PFSK-1 (cell line): ENCODE data around the gene C4orf51.

Experiments
- FOXP2 ChIP-seq: optimal IDR thresholded peaks from 2 replicates; pipeline ENCODE3; 2011; ENCODE audit warnings: borderline replicate concordance, control low read depth, inconsistent platforms; ENCODE audit not compliant: insufficient read depth; ENCODE audit errors: extremely low read length, extremely low read depth
- POLR2AphosphoS5 ChIP-seq: IDR thresholded peaks from 2 replicates; pipeline ENCODE4 v1.6.1; 2012; ENCODE audit warnings: low read depth, mild to moderate bottlenecking, control low read depth, low read length, moderate library complexity
- SIN3A ChIP-seq: IDR thresholded peaks from 2 replicates; pipeline ENCODE4 v1.6.1; 2012; ENCODE audit warnings: mild to moderate bottlenecking, low read length, moderate library complexity, borderline replicate concordance; ENCODE audit not compliant: insufficient read depth
- TAF1 ChIP-seq: IDR thresholded peaks from 2 replicates; pipeline ENCODE4 v1.6.1; 2012; ENCODE audit warnings: low read length, control low read depth, borderline replicate concordance; ENCODE audit not compliant: insufficient read depth
- TF ChIP-seq, protein P1 (sequence below), 2 experiments: IDR thresholded peaks; 2 replicates each; pipeline versions ENCODE4 v1.6.1 to v1.8.0; 2011 to 2012; ENCODE audit warnings: low read depth in 2 of 2, low read length in 2 of 2, control low read depth in 1 of 2, inconsistent platforms in 1 of 2, mild to moderate bottlenecking in 1 of 2, moderate library complexity in 1 of 2; ENCODE audit not compliant: insufficient read depth in 1 of 2

Gene C4orf51

DNA sequence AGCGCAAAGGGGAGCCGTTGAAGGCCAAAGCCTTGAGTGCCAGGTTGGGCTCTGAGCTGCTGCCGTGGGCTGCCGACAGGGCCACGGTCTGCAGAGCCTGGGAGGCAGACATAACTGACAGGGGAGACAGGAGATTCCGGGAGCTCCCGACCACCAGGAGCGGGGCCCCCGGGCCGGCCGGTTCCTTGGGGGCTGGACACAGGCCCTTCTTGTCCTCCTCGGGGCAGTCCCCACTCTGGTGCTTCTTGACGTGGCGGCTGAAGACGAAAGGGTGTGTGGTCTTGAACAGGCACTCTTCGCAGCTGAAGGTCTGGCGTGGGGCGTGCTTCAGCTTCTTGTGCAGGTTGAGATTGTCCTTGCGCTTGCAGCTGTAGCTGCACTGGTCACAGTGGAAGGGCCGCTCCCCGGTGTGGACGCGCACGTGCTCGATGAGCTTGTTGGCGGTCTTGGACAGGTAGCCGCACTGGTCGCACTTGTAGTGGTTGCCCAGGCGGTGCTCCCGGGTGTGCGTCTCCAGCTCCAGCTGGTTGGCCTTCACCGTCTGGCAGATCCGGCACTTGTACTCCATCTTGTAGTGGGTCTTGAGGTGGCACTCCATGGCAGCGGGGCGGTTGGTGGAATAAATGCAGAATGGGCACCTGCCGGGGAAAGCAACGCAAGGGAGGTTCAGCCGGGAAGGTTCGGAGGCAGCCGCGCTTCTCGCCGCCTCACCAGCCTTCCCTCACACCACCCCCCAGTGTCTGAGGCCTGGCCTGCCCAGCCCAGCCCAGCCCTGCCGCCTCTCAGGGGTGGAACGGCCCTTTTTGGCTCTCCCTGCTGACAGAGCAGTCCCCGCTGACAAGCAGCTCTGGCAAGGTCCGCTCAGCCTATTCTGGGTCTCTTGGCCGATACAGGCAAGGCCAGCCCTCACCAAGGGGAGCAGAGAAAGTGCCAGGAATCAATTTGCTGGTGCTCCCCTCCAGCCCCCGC, 81.3 kb downstream of the C4orf51 start:
- no peak for TF ChIP-seq FOXP2
- no peak for TF ChIP-seq TAF1
- no peak for TF ChIP-seq POLR2AphosphoS5
- TF ChIP-seq, protein P1, sequence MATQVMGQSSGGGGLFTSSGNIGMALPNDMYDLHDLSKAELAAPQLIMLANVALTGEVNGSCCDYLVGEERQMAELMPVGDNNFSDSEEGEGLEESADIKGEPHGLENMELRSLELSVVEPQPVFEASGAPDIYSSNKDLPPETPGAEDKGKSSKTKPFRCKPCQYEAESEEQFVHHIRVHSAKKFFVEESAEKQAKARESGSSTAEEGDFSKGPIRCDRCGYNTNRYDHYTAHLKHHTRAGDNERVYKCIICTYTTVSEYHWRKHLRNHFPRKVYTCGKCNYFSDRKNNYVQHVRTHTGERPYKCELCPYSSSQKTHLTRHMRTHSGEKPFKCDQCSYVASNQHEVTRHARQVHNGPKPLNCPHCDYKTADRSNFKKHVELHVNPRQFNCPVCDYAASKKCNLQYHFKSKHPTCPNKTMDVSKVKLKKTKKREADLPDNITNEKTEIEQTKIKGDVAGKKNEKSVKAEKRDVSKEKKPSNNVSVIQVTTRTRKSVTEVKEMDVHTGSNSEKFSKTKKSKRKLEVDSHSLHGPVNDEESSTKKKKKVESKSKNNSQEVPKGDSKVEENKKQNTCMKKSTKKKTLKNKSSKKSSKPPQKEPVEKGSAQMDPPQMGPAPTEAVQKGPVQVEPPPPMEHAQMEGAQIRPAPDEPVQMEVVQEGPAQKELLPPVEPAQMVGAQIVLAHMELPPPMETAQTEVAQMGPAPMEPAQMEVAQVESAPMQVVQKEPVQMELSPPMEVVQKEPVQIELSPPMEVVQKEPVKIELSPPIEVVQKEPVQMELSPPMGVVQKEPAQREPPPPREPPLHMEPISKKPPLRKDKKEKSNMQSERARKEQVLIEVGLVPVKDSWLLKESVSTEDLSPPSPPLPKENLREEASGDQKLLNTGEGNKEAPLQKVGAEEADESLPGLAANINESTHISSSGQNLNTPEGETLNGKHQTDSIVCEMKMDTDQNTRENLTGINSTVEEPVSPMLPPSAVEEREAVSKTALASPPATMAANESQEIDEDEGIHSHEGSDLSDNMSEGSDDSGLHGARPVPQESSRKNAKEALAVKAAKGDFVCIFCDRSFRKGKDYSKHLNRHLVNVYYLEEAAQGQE (IDR thresholded peaks at IDR 0.05; ENCODE audit: insufficient read depth in 1 of 2, low read depth in 2 of 2, low read length in 2 of 2): no peak
- no peak for TF ChIP-seq SIN3A

DNA sequence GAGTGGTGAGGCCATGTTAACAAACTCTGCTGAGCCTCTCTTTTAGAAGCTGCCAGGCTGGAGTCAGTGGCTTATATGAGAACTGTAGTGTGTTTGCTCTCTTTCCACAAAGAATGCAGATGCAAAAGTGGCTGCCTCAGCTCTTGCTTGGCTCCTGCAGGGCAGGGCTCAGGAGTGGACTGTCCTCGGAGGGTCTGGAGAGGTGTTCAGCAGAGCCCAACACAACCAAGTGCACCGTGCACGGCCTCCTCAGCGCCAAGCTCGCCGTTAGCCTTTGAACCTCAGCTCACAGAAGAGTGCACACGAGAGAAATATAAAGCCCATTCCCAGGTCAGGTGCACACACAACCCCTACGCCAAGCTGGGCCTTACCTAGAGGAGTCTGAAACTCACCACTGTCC, 82.8 kb downstream of the C4orf51 start:
- TF ChIP-seq FOXP2 (no peak), SIN3A (no peak), POLR2AphosphoS5 (no peak), TAF1 (no peak)
- TF ChIP-seq, protein P1 (IDR thresholded peaks at IDR 0.05; ENCODE audit: insufficient read depth in 1 of 2, low read depth in 2 of 2, low read length in 2 of 2): no peak

DNA sequence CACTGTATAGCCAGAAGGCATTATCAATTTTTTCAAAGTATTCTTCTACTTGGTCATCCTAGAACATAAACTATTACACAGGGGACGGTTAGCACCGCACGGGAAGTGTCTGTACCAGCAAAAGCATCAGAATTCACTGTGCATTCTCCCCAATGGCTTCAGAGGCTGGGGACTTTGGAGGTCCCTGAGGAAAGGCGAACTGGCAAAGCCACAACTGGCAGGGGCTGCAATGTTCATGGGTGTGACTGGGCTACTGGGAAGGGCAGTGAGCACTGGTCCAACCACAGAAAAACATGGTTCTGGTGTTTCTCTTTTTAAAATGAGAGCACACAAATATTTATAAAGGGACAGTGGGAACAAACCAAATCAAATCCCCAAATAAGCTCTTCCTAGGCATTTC, 83.5 kb downstream of the C4orf51 start:
- TF ChIP-seq, protein P1 (IDR thresholded peaks at IDR 0.05; ENCODE audit: insufficient read depth in 1 of 2, low read depth in 2 of 2, low read length in 2 of 2): no peak
- TF ChIP-seq POLR2AphosphoS5: no peak
- TF ChIP-seq FOXP2: no peak
- no peak for TF ChIP-seq TAF1
- no peak for TF ChIP-seq SIN3A

DNA sequence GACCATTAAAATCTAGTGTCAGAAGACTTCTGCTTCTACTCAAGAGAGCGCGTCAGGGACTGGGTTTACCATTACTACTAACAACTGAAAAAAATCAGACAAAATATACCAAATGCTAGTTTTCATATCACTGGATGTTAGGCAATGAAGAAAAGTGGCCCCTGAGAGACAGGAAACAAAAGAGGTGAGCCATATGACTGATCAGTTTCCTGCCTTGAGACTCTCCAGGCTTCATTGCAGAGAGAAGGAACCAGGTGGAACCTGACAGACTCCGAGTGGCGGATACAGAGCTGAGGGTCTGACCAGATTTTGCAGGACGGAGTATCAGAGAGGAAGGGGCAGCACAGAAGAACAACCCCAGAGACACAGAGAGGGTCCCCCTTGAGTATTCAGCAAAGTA, 86.3 kb downstream of the C4orf51 start:
- TF ChIP-seq POLR2AphosphoS5: no peak
- TF ChIP-seq FOXP2: no peak
- TF ChIP-seq, protein P1 (IDR thresholded peaks at IDR 0.05; ENCODE audit: insufficient read depth in 1 of 2, low read depth in 2 of 2, low read length in 2 of 2): no peak
